Caco-2 (cell line): Measurements from ENCODE around the gene ABCA3. TPM values are rescaled to one million over a fixed set of nuclear protein-coding genes. Genes with fewer than 3 reads are reported as not detected.

Source experiments
- BruUV-seq: library from RNA; stranded (reverse); fragments of 400-500 nt; replicated peaks from 2 replicates; lab custom pipeline; 2021; lab: Mats Ljungman, UMichigan
- CTCF ChIA-PET: fragments of 300-600 bp; sonication (Branson Sonifier 250); formaldehyde crosslinking; loops from one replicate; lab custom pipeline; 2022; ENCODE audit warnings: antibody characterized with exemption; lab: Charles Lee
- POLR2A ChIA-PET: fragments of 300-600 bp; sonication (Branson Sonifier 250); formaldehyde crosslinking; loops from one replicate; lab custom pipeline; 2022; ENCODE audit warnings: antibody characterized with exemption; lab: Charles Lee
- DNase-seq, 2 experiments: peaks; one replicate each; pipeline versions ENCODE4 v3.0.0 to v3.0.0-alpha.2; 2020 to 2022
- H3K27me3 ChIP-seq: replicated peaks from 2 replicates; pipeline ENCODE4 v1.6.0; 2011; ENCODE audit warnings: low read length; ENCODE audit not compliant: control insufficient read depth, insufficient read depth
- H3K36me3 ChIP-seq: 2 replicates; pipeline ENCODE4 v1.5.1; 2011; ENCODE audit warnings: low read length; ENCODE audit not compliant: control insufficient read depth, insufficient read depth
- H3K4me1 ChIP-seq: fragments of 250-450 bp; sonication (Bioruptor Pico); 2 replicates; pipeline ENCODE4 v1.5.1; 2020; ENCODE audit warnings: mild to moderate bottlenecking
- H3K4me3 ChIP-seq: 2 replicates; pipeline ENCODE4 v1.5.1; 2011; ENCODE audit warnings: low read depth, mild to moderate bottlenecking, control low read depth, low read length
- H3K9me3 ChIP-seq: fragments of 250-450 bp; sonication (Bioruptor Pico); 2 replicates; pipeline ENCODE4 v1.5.1; 2020; ENCODE audit warnings: mild to moderate bottlenecking, moderate library complexity
- H3K27ac Mint-ChIP-seq: one replicate; pipeline ENCODE4 v1.8.0; 2022; ENCODE audit warnings: mixed read lengths; ENCODE audit not compliant: unreplicated experiment
- H3K27me3 Mint-ChIP-seq: one replicate; pipeline ENCODE4 v1.8.0; 2022; ENCODE audit warnings: mixed read lengths; ENCODE audit not compliant: insufficient read depth, unreplicated experiment
- H3K36me3 Mint-ChIP-seq: one replicate; pipeline ENCODE4 v1.8.0; 2022; ENCODE audit warnings: mild to moderate bottlenecking, mixed read lengths; ENCODE audit not compliant: insufficient read depth, unreplicated experiment
- H3K4me1 Mint-ChIP-seq: one replicate; pipeline ENCODE4 v1.8.0; 2022; ENCODE audit warnings: low read depth, mixed read lengths; ENCODE audit not compliant: unreplicated experiment
- H3K4me3 Mint-ChIP-seq: one replicate; pipeline ENCODE4 v1.8.0; 2022; ENCODE audit warnings: mild to moderate bottlenecking, moderate library complexity, mixed read lengths; ENCODE audit not compliant: unreplicated experiment
- H3K9me3 Mint-ChIP-seq: one replicate; pipeline ENCODE4 v1.8.0; 2022; ENCODE audit warnings: mixed read lengths; ENCODE audit not compliant: unreplicated experiment
- CTCF ChIP-seq, 2 experiments: fragments of 200-600 bp in 1 of 2; IDR thresholded peaks; 1 replicate in 1 of 2; 2 replicates in 1 of 2; pipeline versions ENCODE4 v1.5.1 to v1.8.0; 2011 to 2022; ENCODE audit warnings: antibody characterized with exemption in 1 of 2, control low read depth in 1 of 2, inconsistent platforms in 1 of 2, low read depth in 1 of 2, low read length in 1 of 2, mild to moderate bottlenecking in 1 of 2, moderate library complexity in 1 of 2; ENCODE audit not compliant: insufficient read depth in 1 of 2, severe bottlenecking in 1 of 2, unreplicated experiment in 1 of 2
- intact Hi-C: fragments of 100-400 bp; cut with micrococcal nuclease; formaldehyde crosslinking; loops from one replicate; pipeline ENCODE4 v1.10.0; 2022; ENCODE audit not compliant: unreplicated experiment
- total RNA-seq: library from RNA; stranded (reverse); gene quantifications from 2 replicates; pipeline ENCODE4 v1.2.3, GENCODE V29; 2022

Gene ABCA3
- total RNA-seq, 1 experiment from 2014 or later, result 16.1 TPM

GRCh38 chr16:2237102-2237482, 103.4 kb downstream of the ABCA3 start:
- Histone ChIP-seq H3K9me3 (no peaks in the 10 kb centered on the region), H3K36me3 (no peaks in the 10 kb centered on the region), H3K4me3 (peak overlapping the region; percentile 46), H3K27me3 (no peaks in the 10 kb centered on the region), H3K4me1 (peaks cover 8% of the 10 kb centered on the region; the same call in 1 of the 2 replicates)
- intact Hi-C loops, result no loop called here
- peak in 1 of 2 experiments; percentile 45 for DNase-seq
- no peak for TF ChIP-seq CTCF (IDR thresholded peaks at IDR 0.05; ENCODE audit: insufficient read depth in 1 of 2, low read depth in 1 of 2, low read length in 1 of 2, severe bottlenecking in 1 of 2, unreplicated experiment in 1 of 2)
- BruUV-seq, result no TSS peak
- Mint-ChIP-seq H3K4me1 (no peaks in the 10 kb centered on the region), H3K4me3 (peak overlapping the region; percentile 56), H3K9me3 (no peaks in the 10 kb centered on the region), H3K27me3 (no peaks in the 10 kb centered on the region), H3K36me3 (peaks cover 54% of the 10 kb centered on the region), H3K27ac (no peak overlapping the region)
- ChIA-PET POLR2A (no interaction called here), CTCF (no interaction called here)

- no TSS peak for BruUV-seq
- H3K27ac Mint-ChIP-seq, result no peak within 1 kb of the TSS
- POLR2A ChIA-PET, result no interaction called here
Observed at GRCh38 chr16:2236337-2237101, 104.0 kb downstream of the ABCA3 start, which contains the start of gene DNASE1L2. TSS of gene DNASE1L2 (plus strand) at chr16:2236444. CDS start at chr16:2236817, 373 bp downstream.

More at GRCh38 chr16:2236337-2237101, 104.0 kb downstream of the ABCA3 start, which contains the start of gene DNASE1L2:
- Histone ChIP-seq H3K9me3 (no peaks in the 10 kb centered on the region), H3K4me1 (peaks cover 8% of the 10 kb centered on the region; the same call in 1 of the 2 replicates), H3K4me3 (peak within 1 kb of the TSS; percentile 46), H3K27me3 (no peaks in the 10 kb centered on the region), H3K36me3 (no peaks in the 10 kb centered on the region)
- TF ChIP-seq CTCF (IDR thresholded peaks at IDR 0.05; ENCODE audit: insufficient read depth in 1 of 2, low read depth in 1 of 2, low read length in 1 of 2, severe bottlenecking in 1 of 2, unreplicated experiment in 1 of 2), result no peak
- DNase-seq, result peak in 1 of 2 experiments; percentile 51
- Mint-ChIP-seq H3K36me3 (peaks cover 49% of the 10 kb centered on the region), H3K4me3 (peak within 1 kb of the TSS; percentile 56), H3K9me3 (no peaks in the 10 kb centered on the region), H3K4me1 (no peaks in the 10 kb centered on the region), H3K27me3 (no peaks in the 10 kb centered on the region)
- intact Hi-C loops, result no loop called here
- CTCF ChIA-PET, result no interaction called here
